NB4 (cell line): ENCODE data around the gene ACIN1.

ENCODE experiments used
- MYC ChIP-seq: IDR thresholded peaks from 2 replicates; pipeline ENCODE4 v1.6.1; 2011; ENCODE audit warnings: low read depth, low read length
- POLR2A ChIP-seq: IDR thresholded peaks from 2 replicates; pipeline ENCODE4 v1.6.1; 2011; ENCODE audit warnings: mild to moderate bottlenecking; ENCODE audit not compliant: insufficient read length; ENCODE audit errors: extremely low read depth
- TF ChIP-seq, protein P1 (sequence below): IDR thresholded peaks from one replicate; pipeline ENCODE4 v1.5.1; 2012; ENCODE audit warnings: low read depth, low read length

GRCh38 chr14:23137192-23137812 is 42.4 kb upstream of the ACIN1 start:
- TF ChIP-seq, protein P1, sequence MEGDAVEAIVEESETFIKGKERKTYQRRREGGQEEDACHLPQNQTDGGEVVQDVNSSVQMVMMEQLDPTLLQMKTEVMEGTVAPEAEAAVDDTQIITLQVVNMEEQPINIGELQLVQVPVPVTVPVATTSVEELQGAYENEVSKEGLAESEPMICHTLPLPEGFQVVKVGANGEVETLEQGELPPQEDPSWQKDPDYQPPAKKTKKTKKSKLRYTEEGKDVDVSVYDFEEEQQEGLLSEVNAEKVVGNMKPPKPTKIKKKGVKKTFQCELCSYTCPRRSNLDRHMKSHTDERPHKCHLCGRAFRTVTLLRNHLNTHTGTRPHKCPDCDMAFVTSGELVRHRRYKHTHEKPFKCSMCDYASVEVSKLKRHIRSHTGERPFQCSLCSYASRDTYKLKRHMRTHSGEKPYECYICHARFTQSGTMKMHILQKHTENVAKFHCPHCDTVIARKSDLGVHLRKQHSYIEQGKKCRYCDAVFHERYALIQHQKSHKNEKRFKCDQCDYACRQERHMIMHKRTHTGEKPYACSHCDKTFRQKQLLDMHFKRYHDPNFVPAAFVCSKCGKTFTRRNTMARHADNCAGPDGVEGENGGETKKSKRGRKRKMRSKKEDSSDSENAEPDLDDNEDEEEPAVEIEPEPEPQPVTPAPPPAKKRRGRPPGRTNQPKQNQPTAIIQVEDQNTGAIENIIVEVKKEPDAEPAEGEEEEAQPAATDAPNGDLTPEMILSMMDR = no peak
- no peak for TF ChIP-seq POLR2A
- no peak for TF ChIP-seq MYC
